ENCODE data around the gene PCDH18.

DNA sequence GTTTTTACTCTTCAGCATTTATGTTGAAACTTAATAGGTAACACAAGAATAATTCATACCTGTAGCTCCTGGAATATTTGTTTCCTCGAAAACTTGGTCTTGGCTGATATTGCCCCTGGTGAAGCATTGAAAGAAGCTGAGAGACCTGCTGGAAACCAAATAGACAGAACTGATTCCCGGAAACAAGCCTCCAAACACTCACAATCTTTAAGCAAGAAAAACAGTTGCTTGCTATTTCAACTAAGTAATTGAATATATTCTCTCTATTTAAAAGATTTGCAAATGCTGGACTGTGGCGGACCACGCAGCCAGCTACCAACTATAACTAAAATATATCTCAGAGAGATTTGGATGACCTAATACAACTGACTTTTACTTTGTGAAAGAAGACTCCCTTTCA is 3.6 kb downstream of the PCDH18 start:
- TF ChIP-seq CTCF (IDR thresholded peaks at IDR 0.05) (no peak), NR1H2 (CRISPR knock-in tag; IDR thresholded peaks at IDR 0.05) (no peak), SP1 (CRISPR knock-in tag; conservative IDR thresholded peaks at IDR 0.05) (no peak), CREB1 (CRISPR knock-in tag; IDR thresholded peaks at IDR 0.05) (no peak), ZSCAN18 (CRISPR knock-in tag; IDR thresholded peaks at IDR 0.05) (no peak), MAX (CRISPR knock-in tag; IDR thresholded peaks at IDR 0.05) (no peak)

Measured in WTC11 (cell line).